ENCODE measurements around the gene UBA1.

GRCh38 chrX:47170861-47171692 lies 22.6 kb upstream of the UBA1 start:
- TF ChIP-seq CTCF (IDR thresholded peaks at IDR 0.05): no peak
- no peak for TF ChIP-seq POLR2A (IDR thresholded peaks at IDR 0.05)

Data from heart left ventricle (tissue), 13 donors.